Uterine smooth muscle cell (primary cell): Measurements from ENCODE around the gene ALG13. TPM values are rescaled to one million over a fixed set of nuclear protein-coding genes. Genes with fewer than 3 reads are reported as not detected.

Experiments
- total RNA-seq: library from RNA; depleted of rRNA; stranded (reverse); fragments of >200 nt; gene quantifications from 2 replicates; pipeline ENCODE4 v1.2.3, GENCODE V29; 2014

ALG13 gene
- 34.4 and 41.2 TPM in 2 replicates for total RNA-seq

GRCh38 chrX:111680988-111681779 is at the start of gene ALG13:
Gene ALG13 (plus strand): TSS chrX:111681170. CDS start chrX:111681219, 49 bp downstream.

Other genes starting within 250 kb of the ALG13 start
- gene SERTM2, start 169.5 kb upstream of the ALG13 start, total RNA-seq, result 1.9 TPM in 2 replicates
- not detected in 2 replicates for gene TRPC5OS, start 195.0 kb downstream of the ALG13 start, total RNA-seq